GM19023 (cell line): ENCODE results near the gene WTAP.

Experiments used
- ATAC-seq: cut with Tn5 transposase; IDR thresholded peaks from one replicate; pipeline ENCODE4 v1.9.1; 2021; ENCODE audit warnings: mild to moderate bottlenecking, moderate library complexity; ENCODE audit not compliant: unreplicated experiment

Gene WTAP

GRCh38 chr6:159800141-159800865 is 73.0 kb downstream of the WTAP start, which contains the start of gene PNLDC1:
Gene PNLDC1 (plus strand): TSS chr6:159800276. CDS start chr6:159800308, 32 bp downstream.
- no peak for ATAC-seq

DNA sequence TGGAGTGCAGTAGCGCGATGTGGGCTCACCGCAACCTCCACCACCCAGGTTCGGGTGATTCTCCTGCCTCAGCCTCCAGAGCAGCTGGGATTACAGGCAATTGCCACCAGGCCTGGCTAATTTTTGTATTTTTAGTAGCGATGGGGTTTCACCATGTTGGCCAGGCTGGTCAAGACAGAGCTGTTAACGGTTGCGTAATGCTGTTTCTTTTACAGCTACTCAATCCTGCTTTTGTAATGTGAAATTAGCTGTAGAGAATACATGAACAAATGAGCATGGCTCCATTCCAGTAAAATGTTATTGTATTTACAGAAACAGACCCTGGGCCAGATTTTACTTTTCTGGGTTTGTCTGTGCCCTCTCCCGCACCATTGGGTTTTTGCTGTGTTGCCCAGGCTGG is 74.6 kb downstream of the WTAP start:
- no peak for ATAC-seq

DNA sequence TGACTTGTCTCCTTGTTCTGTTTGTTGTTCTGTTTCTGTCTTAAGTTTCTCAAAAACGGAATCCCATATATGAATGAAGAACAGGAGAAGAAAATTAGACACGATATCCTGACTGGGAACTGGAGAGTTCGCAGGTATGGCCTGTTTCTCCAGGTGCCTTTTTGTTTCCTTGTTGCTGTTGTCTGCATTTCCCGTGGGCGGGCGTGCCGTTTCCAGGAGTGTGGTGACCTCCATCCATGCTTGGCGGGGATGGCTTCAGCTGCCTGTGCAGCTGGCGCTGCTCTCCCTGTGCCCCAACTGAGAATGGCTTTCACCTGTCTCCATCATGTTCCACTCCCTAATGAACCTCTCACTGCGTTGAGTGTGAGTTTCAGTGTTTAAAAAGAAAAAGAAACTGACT is 77.2 kb downstream of the WTAP start:
- no peak for ATAC-seq

GRCh38 chr6:159805440-159806020 is 78.2 kb downstream of the WTAP start:
- ATAC-seq: no peak
